Kidney capillary endothelial cell (primary cell): ENCODE measurements around the gene GNLY.
A peak's percentile ranks its signal among the peaks of the same experiment; 100 is the strongest.
"Not testable (repeated sequence)": the region's sequence is repeated elsewhere in the genome, so short reads cannot be mapped to it uniquely, and the experiment has no call there.

Experiments
- DNase-seq: peaks from one replicate; pipeline ENCODE4 v3.0.0-alpha.2; 2018; ENCODE audit warnings: low spot score

GNLY gene

DNA sequence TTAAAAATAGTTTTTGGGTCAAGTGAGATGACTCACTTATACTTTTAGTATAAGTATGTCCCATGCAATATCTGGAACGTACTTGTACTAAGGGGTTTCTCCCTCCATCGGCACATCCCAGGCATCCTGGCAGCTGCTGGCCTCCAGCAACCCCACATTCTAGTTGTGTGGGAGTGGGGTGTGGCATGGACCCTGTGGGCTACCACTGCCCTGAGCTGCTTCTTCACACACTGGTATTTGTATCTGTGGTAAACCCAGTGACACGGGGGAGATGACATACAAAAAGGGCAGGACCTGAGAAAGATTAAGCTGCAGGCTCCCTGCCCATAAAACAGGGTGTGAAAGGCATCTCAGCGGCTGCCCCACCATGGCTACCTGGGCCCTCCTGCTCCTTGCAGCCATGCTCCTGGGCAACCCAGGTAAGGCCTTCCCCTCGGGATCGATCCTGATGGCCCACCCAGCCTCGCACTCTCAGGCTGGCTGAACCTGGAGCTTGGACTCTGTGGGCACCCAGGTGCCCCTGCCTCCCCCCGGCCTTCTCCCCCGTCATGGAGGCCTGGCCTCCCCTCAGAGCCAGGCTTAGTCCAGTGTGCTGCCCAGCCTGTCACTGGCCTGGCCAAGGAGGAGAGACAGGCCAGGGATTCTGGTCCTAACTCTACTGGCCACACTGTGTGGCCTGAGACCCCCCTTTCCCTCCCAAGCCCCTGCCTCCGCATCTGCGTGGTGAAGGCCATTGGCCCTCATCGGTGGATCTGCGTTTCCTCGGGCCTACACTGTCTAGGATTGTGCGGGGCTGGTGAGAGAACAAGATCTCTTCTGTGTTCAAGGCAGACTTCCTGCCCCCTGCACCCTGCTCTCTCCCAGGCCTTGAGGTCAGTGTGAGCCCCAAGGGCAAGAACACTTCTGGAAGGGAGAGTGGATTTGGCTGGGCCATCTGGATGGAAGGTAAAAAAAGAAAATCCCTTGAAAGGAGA lies at the start of gene GNLY:
Gene GNLY, plus strand, starts transcription at position 307 of the 974 bp plus-strand sequence. Its CDS starts 61 bp downstream, at position 368.
- no peak for DNase-seq

DNA sequence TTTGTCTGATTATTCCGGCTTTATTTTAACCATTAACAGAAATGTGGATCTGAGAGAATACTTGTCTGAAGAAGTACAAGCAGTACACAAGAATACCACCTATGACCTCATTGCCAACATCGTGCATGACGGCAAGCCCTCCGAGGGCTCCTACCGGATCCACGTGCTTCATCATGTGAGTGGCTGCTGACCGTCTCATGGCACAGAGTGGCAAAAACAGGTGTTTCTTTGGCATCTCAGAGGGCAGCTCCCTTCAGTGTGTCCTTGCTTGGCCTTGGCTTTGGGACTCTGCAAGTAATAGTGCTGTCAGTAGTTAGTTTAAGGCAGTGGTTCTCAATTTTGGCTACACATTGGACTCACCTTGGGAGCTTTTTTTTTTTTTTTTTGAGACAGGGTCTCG lies 49.2 kb upstream of the GNLY start:
- DNase-seq, result no peak

DNA sequence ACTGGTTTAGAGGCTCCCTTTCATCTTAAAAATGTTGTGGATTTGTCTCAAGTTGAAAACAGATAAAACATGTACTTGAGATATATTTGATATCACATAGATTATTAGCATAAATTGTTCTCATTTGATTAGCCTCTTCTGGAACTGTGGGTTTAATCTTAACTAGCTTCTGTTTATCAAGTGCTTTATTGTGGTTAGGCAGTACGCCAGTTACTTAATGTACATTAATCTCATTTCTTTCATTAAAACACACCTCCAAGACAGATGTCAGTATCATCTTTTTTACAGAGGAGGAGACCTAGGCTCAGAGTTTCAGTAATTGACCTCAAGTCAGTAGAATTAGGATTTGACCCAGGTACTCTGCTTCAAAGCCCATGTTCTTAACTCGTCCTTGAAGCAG lies 48.0 kb upstream of the GNLY start:
- no peak for DNase-seq

DNA sequence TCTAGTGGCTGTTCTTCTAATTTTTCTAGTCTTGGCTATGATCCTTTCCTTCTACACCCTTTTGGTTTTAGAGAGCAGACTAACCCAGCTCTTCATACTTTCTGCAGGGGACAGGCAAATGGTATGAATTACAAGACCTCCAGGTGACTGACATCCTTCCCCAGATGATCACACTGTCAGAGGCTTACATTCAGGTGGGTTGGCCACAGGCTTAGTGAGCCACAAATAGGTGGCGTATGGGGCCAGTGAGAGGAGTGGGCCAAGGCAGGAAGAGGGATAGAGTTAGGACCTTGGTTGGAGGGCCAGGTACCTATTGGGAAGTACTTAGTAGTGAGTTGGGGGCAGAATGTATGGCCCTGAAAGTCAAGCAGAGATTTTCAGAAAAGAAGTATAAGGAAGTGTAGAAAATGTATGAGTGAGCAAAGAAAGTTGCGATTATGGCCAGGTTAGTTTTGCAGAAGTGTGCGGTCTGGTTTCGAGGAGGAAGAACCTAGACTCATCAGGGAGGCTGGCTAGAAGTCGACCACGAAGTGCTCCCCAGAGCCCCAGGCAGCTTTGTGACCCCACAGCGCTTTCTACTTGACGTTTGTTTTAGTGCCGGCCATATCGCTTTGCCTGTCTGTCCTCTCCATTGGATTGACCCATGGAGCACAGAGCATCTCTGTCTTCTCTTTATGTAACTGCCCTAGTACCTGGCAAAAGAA lies 46.2 kb upstream of the GNLY start:
- DNase-seq, result no peak

DNA sequence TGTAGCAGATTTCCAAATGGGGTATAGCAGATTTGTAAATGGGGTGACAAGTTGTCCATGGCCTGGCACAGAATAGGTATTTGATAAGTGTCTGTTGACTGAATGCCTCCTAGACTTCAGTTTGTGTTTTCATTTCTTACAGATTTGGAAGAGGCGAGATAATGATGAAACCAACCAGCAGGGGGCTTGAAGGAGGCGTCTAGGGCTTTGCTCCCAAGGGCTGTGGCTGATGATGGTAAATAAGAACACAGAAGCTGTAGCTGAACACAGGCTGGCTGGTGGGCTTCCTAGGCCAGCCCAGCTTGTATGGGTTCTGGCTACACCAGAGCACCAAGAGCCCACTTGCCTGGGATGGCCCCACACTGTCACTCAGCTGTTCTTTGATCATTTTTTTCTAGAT lies 45.5 kb upstream of the GNLY start:
- DNase-seq, result peak; percentile 10

DNA sequence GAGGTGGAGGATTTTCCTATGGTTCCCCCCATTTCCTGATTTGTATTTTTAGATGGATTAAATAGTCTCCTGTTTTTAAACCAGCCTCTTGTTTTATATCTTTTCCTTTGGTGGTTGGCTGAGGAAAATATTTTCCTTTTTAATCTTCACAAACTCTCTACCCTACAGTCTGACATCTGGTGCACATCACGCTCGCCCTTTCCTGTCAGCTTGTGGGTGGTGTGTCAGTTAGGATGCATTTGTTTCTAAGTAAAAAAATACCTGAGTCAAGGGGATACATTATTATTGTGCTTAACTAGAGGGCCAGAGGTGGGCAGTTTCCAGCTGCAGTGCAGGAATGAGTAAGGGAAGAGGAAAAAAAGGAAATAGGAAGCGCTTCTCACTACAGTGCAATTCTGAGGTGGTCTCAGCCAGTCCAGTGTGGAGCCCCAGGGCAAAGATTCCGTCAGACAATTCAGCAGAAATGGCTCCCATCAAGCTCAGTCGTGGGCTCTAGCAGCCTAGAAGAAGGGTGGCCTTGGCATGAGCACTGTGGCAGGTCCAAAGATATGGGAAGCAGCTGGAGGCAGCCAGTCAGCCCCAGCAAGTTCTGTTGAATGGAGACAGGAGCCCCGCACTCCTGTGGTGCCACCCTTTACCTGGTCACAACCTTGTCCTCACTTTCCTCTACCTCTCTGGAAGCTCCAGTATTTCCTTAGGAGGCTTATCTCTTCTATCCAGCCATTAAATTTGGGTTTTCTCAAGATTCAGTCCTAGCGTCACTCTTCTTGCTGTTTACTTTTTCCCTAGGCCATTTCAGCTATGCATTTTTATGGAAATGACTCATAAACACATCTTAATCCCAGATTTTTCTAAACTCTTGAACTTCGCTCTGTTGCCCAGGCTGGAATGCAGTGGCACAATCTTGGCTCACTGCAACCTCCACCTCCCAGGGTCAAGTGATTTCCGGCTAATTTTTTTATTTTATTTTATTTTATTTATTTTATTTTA lies 44.7 kb upstream of the GNLY start:
- DNase-seq, result no peak

- no peak for DNase-seq
Measured at GRCh38 chr2:85650456-85650855, 43.7 kb upstream of the GNLY start.

DNA sequence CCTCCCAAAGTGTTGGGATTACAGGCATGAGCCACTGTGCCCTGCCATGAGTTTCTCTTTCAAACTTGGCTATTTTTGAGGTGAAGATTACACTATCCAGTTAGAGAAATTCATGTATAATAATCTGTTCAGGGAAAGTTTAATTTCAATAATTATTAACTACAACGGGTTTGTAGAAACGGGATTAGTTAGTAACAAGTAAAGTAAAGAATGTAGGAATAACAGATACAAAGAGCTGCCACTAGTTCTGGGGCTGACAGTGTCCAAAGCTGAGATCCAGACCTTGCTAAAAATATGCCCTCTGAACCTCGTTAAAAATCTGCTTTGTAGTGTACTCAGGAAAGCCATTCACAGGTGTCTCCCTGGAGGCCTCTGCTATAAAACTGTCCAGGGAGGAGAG lies 43.1 kb upstream of the GNLY start:
- DNase-seq, result no peak

- no peak for DNase-seq
Measured at GRCh38 chr2:85652056-85652455, 42.1 kb upstream of the GNLY start.

DNA sequence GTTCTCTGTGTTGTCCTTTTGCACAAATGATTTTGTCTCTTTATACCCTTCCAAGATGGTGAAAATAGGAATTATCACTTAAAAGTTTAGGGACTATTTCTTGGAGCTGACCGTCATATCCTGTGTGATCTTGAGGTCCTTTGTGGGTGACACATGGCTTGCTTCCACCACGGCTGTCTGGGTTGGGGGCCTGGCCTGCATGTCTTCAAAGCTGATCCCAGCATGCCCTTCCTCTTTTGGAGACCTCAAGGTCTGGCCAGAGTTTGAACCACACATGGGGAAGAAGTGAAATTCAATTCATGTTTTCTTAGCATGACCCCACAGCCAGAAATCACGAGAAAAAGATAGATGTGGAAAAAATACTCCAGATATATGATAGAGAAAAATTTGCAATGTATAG lies 40.2 kb upstream of the GNLY start:
- DNase-seq, result no peak

DNA sequence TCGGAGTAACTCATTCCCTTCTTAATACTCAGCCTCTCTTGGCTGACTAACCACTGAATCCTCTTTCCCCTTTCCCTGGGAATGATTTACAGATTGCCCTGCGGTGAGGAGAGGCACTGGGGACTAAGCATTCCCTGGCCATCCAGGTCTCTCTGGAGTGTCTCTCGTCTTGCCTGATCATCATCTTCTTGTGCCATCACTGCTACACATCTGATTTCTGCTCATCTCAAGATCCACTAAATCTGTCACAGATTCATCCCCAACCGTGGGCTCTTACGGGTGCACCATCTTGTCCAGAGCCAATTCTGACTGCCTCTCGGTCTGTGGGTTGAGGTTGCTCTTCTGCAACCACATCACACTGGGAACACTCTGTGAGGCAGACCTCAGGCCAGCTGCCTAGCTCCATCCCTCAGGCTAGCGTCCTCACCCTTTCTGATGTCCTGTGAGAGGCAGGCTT lies 38.2 kb upstream of the GNLY start:
- DNase-seq, result no peak

GRCh38 chr2:85656468-85656867 lies 37.7 kb upstream of the GNLY start:
- DNase-seq, result no peak

DNA sequence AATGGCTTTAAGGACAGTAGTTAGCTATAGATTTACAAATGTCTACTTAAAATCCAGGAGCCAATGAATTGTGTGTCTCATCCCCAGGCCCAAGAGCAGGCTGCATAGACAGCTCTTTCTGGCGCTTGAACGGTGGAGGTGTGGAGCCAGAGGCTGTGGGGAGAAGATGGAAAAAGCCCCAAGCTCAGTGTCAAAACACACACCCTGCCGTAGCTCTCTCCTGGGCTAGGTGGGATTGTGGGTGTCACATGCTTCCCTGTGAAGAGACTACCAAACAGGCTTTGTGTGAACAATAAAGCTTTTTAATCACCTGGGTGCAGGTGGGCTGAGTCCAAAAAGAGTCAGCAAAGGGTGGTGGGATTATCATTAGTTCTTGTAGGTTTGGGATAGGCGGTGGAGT lies 36.8 kb upstream of the GNLY start:
- not testable (repeated sequence) for DNase-seq

DNA sequence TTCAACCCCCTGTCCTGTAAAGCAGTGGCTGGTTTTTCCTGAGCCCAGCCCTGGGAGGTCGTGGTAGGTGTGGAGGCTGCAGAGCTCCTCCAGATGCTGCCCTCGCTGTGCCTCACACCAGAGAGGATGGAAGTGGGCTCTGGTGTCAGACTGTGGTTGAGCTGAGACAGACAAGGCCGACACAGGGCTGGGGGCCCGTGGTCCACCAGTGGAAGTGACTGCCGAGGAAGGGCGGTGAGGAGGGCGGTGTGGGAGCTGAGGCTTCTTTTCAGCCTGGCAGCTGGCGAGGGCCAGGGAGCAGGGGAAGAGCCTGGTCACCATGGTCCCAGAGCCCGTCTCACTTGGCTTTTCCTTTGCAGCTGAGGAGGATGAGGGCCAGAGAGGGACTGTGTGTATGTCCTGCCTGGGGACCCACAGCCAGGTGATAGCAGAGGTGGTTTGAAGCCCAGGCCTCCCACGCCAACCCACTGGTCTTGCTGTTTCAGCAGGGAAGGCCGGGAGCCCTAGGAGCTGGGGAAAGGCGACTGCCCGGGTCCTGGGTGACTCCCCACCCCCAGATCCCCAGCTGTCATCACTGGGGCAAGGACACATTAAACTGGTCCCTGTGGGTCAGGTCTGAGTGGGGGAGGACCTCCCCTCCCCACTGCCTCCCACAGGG lies 34.7 kb upstream of the GNLY start:
- no peak for DNase-seq

GRCh38 chr2:85660301-85660700 lies 33.9 kb upstream of the GNLY start:
- DNase-seq, result not testable (repeated sequence)

GRCh38 chr2:85660725-85661124 lies 33.4 kb upstream of the GNLY start:
- no peak for DNase-seq

- DNase-seq, result no peak
Measured at GRCh38 chr2:85661139-85661858, 32.9 kb upstream of the GNLY start.

DNA sequence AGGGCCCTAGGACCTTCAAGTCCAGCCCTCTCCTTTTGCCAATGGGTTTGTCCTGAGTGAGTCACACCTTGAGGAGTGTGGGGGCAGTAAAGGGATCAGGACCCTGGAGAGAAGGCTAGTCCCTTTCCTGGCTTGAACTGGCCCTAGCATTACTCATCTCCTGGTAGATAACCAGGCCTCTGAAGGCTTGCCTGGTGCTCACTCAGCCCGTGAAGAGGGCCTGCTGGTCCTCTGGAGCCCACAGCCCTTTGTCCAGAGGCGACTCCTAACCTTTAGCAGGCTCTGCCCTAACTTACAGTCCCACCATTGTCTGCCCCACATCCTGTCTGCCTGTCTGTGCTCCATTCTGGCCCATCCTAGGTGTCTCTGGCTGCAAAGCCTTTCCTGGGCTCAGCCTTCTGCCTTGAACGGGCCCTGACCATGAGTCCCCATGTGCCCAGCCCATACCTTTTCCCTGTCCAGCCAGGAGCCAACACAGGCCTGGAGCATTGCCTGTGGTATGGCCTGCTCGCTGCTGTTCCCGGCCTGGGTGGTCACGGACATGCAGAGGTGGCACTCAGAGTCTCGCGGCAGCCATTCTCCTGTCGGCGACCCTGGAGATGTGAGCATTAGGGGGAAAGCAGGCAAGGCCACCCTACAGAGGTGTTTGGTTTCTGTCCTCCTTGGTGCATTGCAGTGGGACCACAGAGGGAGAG lies 31.1 kb upstream of the GNLY start:
- peak; percentile 91 for DNase-seq

- no peak for DNase-seq
Measured at GRCh38 chr2:85663594-85664565, 30.3 kb upstream of the GNLY start.
